ENCODE measurements around the gene TANC1. TPM values are rescaled to one million over a fixed set of nuclear protein-coding genes. Genes with fewer than 3 reads are reported as not detected.
"Not testable (repeated sequence)": the region's sequence is repeated elsewhere in the genome, so short reads cannot be mapped to it uniquely, and the experiment has no call there.

The TANC1 gene
- total RNA-seq, 1 experiment from 2014 or later = 7.8 TPM

DNA sequence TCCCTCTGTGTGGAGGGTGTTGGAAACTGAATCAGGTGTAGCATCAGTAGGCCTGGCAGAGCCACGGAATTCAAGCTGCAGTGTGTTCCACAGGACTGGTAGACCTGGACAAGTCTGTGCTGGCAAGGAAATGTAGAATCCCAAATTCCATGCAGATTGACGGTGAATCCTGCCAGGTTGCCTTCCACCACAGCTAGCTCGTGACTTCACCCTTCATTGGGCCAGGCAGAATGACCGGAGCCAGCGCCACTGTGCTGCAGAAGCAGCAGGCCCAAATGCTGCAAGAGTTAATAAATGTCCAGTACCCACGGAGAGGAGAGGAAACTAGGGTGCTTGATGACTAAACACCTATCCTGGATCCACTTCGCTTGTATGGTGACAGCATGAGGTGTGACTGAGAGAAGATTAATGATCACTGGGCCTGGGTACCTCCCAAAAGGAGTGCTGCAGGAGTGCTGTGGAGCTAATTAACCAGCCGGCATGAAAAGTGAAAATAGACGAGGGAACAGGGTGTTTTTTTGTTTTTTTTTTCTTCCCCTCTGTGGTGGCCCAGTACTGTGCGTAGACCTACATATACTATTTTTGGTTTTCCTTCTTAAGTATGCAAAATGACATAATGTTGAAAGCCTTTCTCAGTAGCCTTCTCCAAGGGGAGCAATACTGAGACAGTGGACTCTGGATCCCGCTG is 122.2 kb downstream of the TANC1 start:
- peak; percentile 83 for DNase-seq (ENCODE audit: low read depth)
- in situ Hi-C loops (cut with HindIII; ENCODE audit: low pct_unique_long_range_greater_than_20kb, low sequenced_read_pairs) = no loop called here

DNA sequence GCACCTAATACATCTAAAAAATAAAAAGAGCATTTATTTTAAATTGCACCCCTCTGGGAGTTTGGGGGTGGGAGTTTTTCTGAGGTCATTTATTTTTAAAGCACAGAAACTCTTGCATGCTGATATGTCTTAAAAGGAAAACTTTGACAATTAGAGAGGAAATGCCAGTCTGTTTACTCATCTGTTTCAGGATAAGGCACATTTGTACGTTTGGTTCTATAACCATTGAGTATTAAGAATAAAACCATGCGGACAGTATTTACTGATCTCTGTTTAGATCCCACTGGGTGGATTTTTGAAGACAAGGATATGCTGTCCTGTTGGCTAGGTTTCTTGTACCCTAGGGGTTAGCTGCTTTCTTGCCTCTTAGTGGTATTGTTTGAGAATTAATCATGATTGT is 122.9 kb downstream of the TANC1 start:
- DNase-seq (ENCODE audit: low read depth) = no peak
- in situ Hi-C loops (cut with HindIII; ENCODE audit: low pct_unique_long_range_greater_than_20kb, low sequenced_read_pairs) = no loop called here

- in situ Hi-C loops (cut with HindIII; ENCODE audit: low pct_unique_long_range_greater_than_20kb, low sequenced_read_pairs) = no loop called here
- DNase-seq (ENCODE audit: low read depth) = no peak
These were observed 123.5 kb downstream of the TANC1 start for GRCh38 chr2:159091976-159092375.

DNA sequence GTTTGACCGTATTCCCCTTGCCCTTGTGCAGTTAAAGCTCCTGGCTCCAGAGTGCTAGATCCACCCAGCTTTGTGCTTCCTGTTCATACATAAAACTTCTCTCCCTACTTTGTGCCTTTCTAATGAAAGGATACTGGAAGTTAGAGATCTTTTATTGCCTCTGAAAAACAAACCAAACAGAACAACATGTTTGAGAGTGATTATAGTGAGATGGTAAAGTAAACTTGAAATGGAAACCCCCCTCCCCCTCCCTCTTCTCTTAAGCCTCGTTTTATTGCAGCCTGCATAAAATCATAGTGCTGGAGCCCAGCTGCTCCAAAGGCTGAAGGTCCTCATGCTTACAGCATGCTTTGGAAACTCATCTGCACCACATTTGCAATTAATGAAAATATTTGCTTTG is 125.1 kb downstream of the TANC1 start:
- in situ Hi-C loops (cut with HindIII; ENCODE audit: low pct_unique_long_range_greater_than_20kb, low sequenced_read_pairs) = no loop called here
- DNase-seq (ENCODE audit: low read depth) = no peak

DNA sequence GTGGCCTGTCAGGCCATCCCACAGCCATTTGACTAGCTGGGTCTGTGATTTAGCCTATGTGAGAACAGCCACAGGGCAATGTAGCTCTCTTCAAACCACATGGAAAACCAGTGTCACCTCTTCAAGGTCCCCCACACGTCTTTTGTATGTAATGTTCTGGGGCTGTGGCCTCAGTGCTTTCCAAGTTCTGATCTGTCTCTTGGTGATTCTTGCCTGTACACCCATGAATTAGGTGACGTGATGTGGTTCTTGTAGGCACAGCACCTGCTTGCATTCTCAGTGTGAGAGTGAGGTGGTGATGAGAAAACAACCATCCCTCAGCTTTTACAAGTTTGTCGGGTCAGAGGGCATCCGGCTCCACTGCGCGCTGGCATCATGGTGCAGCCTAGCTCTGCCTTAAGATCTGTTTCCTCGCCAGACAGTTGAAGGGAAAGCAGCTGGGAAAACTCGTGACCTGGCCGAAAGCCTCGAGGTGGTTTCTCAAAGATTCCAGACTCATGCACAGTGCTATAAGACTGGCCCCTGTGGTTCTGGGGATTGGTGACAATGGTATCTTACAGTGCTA is 125.8 kb downstream of the TANC1 start:
- in situ Hi-C loops (cut with HindIII; ENCODE audit: low pct_unique_long_range_greater_than_20kb, low sequenced_read_pairs) = no loop called here
- no peak for DNase-seq (ENCODE audit: low read depth)

- in situ Hi-C loops (cut with HindIII; ENCODE audit: low pct_unique_long_range_greater_than_20kb, low sequenced_read_pairs) = no loop called here
- DNase-seq (ENCODE audit: low read depth) = no peak
These were observed 127.4 kb downstream of the TANC1 start for GRCh38 chr2:159095813-159096212.

- in situ Hi-C loops (cut with HindIII; ENCODE audit: low pct_unique_long_range_greater_than_20kb, low sequenced_read_pairs) = not testable (repeated sequence)
These were observed 127.9 kb downstream of the TANC1 start for GRCh38 chr2:159096302-159096855.

GRCh38 chr2:159096901-159097300 is 128.5 kb downstream of the TANC1 start:
- no peak for DNase-seq (ENCODE audit: low read depth)
- in situ Hi-C loops (cut with HindIII; ENCODE audit: low pct_unique_long_range_greater_than_20kb, low sequenced_read_pairs) = no loop called here

More at GRCh38 chr2:159096302-159096855, 127.9 kb downstream of the TANC1 start:
- not testable (repeated sequence) for DNase-seq (ENCODE audit: low read depth)

DNA sequence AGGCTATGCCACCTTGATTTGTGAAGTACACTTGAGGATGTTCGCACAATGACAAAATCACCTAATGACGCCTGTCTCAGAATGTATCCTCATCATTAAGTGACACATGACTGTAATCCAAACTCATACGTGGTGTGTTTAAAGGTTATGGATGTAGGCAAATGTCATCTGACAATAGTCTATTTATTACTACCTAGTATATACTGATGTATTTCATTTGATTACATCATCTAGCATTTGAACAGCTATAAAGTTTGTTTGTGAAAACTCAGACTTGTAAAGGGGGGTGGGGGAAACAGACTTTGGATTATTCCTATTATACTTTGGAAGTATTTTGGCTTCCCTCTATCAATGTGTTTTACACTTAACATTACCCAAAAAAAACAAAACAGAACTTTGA is 129.9 kb downstream of the TANC1 start:
- DNase-seq (ENCODE audit: low read depth) = no peak
- in situ Hi-C loops (cut with HindIII; ENCODE audit: low pct_unique_long_range_greater_than_20kb, low sequenced_read_pairs) = no loop called here

GRCh38 chr2:159098921-159099411 is 130.5 kb downstream of the TANC1 start:
- in situ Hi-C loops (cut with HindIII; ENCODE audit: low pct_unique_long_range_greater_than_20kb, low sequenced_read_pairs) = no loop called here
- no peak for DNase-seq (ENCODE audit: low read depth)

DNA sequence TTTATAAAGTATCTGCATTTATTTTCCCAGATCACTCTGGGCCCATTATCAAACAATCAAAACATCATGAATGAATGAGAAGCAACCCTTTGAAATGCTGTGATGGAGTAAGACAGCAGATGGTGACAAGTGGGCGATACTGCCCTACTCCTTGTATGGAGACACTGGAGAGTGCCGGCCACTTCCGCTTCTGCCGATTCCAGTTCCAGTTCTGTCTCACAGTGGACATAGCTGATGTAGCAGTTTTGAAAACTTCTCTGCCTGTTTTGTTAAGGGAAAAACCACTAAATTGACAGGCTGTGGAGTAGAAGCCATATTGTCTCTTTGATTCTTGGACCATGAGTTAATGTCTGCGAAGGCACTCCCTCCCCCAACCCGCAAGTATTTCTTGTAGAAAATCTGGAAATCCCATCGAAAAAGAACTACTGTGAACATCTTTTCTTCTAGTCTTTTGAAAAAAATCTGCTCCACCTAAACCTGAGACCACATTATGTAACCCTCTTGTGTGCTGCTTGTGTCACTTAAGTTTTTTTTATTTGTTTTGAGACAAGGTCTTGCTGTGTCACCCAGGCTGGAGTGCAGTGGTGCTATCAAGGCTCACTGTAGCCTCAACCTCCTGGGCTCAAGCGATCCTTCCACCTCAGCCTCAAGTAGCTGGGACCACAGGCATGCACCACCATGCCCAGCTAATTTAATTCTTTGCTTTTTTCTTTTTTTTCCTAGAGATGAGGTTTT is 133.5 kb downstream of the TANC1 start:
- in situ Hi-C loops (cut with HindIII; ENCODE audit: low pct_unique_long_range_greater_than_20kb, low sequenced_read_pairs) = no loop called here
- no peak for DNase-seq (ENCODE audit: low read depth)

GRCh38 chr2:159103411-159103810 is 135.0 kb downstream of the TANC1 start:
- in situ Hi-C loops (cut with HindIII; ENCODE audit: low pct_unique_long_range_greater_than_20kb, low sequenced_read_pairs) = no loop called here
- DNase-seq (ENCODE audit: low read depth) = no peak

DNA sequence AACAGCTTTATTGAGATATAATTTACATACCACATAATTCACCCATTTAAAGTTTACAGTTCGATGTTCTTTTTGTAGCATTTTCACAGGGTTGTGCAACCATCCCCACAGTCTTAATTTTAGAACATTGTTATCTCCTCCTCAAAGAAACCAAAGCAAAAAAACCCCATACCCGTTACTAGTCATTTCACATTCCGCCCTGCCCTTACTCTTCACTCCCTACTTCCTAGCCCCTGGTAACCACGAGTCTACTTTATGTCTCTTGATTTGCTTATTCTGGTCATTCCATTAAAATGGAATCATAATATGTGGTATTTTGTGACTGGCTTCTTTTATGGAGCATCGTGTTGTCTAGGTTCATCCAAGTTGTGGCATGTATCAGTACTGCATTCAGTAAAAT is 137.7 kb downstream of the TANC1 start:
- no peak for DNase-seq (ENCODE audit: low read depth)
- in situ Hi-C loops (cut with HindIII; ENCODE audit: low pct_unique_long_range_greater_than_20kb, low sequenced_read_pairs) = no loop called here

GRCh38 chr2:159108181-159108893 is 139.9 kb downstream of the TANC1 start:
- DNase-seq (ENCODE audit: low read depth) = no peak
- in situ Hi-C loops (cut with HindIII; ENCODE audit: low pct_unique_long_range_greater_than_20kb, low sequenced_read_pairs) = no loop called here

DNA sequence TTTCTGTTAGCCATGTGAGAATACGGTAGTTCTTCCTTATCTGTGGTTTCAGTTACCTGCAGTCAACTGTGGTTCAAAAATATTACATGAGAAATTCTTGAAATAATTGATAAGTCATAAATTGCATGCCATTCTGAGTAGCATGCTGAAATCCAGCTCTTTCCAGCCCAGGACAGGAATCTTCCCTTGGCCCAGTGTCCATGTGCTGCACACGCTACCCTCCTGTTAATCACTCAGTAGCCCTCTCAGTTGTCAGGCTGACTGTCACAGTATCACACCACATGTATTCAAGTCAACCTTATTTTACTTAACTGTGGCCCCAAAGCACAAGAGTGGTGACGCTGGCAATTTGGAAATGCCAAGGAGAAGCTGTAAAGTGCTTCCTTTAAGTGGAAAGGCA is 141.1 kb downstream of the TANC1 start:
- no peak for DNase-seq (ENCODE audit: low read depth)
- in situ Hi-C loops (cut with HindIII; ENCODE audit: low pct_unique_long_range_greater_than_20kb, low sequenced_read_pairs) = no loop called here

GRCh38 chr2:159110784-159111183 is 142.3 kb downstream of the TANC1 start:
- in situ Hi-C loops (cut with HindIII; ENCODE audit: low pct_unique_long_range_greater_than_20kb, low sequenced_read_pairs) = no loop called here

DNA sequence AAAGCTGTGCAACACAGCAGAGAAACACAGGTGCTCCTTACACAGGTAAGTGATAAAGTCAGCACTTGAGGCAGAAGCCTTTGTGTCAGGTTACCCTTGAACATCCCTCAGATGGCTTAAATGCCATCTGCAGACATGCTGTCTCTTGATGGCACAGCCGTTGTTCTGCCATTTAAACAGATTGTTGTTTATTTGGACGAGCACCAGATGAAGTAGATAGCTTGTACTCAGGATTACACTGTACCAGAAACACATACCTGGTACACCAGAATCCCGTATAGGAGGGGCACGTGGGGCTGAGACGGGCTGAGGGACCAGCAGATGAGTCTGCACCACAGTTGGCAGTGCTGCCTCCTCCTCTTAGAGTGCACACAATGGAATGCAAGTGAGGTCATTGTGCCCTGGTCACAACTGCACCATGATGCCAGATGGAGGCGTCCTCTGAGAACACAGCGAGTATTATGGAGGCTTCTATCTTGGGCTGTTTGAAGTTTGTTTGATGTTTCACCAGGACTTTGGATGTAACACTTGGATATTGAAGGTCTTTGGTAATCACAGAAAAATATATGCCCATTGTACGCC is 143.0 kb downstream of the TANC1 start:
- in situ Hi-C loops (cut with HindIII; ENCODE audit: low pct_unique_long_range_greater_than_20kb, low sequenced_read_pairs) = no loop called here
- no peak for DNase-seq (ENCODE audit: low read depth)

More at GRCh38 chr2:159110784-159111183, 142.3 kb downstream of the TANC1 start:
- DNase-seq (ENCODE audit: low read depth) = no peak

- DNase-seq (ENCODE audit: low read depth) = no peak
- in situ Hi-C loops (cut with HindIII; ENCODE audit: low pct_unique_long_range_greater_than_20kb, low sequenced_read_pairs) = no loop called here
These were observed 146.4 kb downstream of the TANC1 start for GRCh38 chr2:159114835-159115234.

Data from Caki2 (cell line).